ENCODE results near the gene CENPT. TPM values are rescaled to one million over a fixed set of nuclear protein-coding genes. Genes with fewer than 3 reads are reported as not detected.
A peak's percentile ranks its signal among the peaks of the same experiment; 100 is the strongest.

Gene CENPT
- total and polyA plus RNA-seq, 9 donors = 18.4 to 57.4 (median 42.0) TPM

- DNase-seq = no peak
- 91 to 99% (median 96%) methylated on average over 19 of the region's 19 CpGs for WGBS, 3 donors
- TF ChIP-seq CTCF (IDR thresholded peaks at IDR 0.05) (no peak), EP300 (IDR thresholded peaks at IDR 0.05) (no peak), POLR2A (IDR thresholded peaks at IDR 0.05) (no peak)
- H3K36me3 ChIP-seq = no peaks in the 10 kb centered on the region
- no peaks in the 10 kb centered on the region for H3K9me3 ChIP-seq
- H3K27me3 ChIP-seq = no peaks in the 10 kb centered on the region
- H3K4me1 ChIP-seq (ENCODE audit: insufficient read depth) = peaks cover 6% of the 10 kb centered on the region
- no peak overlapping the region for H3K4me3 ChIP-seq
- no peak overlapping the region for H3K27ac ChIP-seq
- intact Hi-C loops (cut with DNase I) = no loop called here
These were observed 38.5 kb upstream of the CENPT start for GRCh38 chr16:67885976-67886375.

- TF ChIP-seq POLR2A (IDR thresholded peaks at IDR 0.05) = no peak
- TF ChIP-seq CTCF (IDR thresholded peaks at IDR 0.05) = no peak
- TF ChIP-seq EP300 (IDR thresholded peaks at IDR 0.05) = no peak
- Histone ChIP-seq H3K4me1 (ENCODE audit: insufficient read depth) (peaks cover 6% of the 10 kb centered on the region), H3K27me3 (no peaks in the 10 kb centered on the region), H3K4me3 (no peak overlapping the region), H3K27ac (peak overlapping the region in 1 of 2 donors; percentile 46), H3K36me3 (no peaks in the 10 kb centered on the region), H3K9me3 (no peaks in the 10 kb centered on the region)
- WGBS, 3 donors = 90 to 100% (median 91%) methylated on average over 12 of the region's 12 CpGs
- intact Hi-C loops (cut with DNase I) = no loop called here
- DNase-seq = no peak
These were observed 38.1 kb upstream of the CENPT start for GRCh38 chr16:67885545-67885944.

GRCh38 chr16:67884684-67885083 lies 37.2 kb upstream of the CENPT start, which contains the start of gene NRN1L:
Gene NRN1L, plus strand, starts transcription at chr16:67884885. Its CDS starts 19 bp downstream, at chr16:67884904.
- Histone ChIP-seq H3K9me3 (no peaks in the 10 kb centered on the region), H3K4me1 (ENCODE audit: insufficient read depth) (peaks cover 6% of the 10 kb centered on the region), H3K27me3 (no peaks in the 10 kb centered on the region), H3K36me3 (no peaks in the 10 kb centered on the region), H3K27ac (peak within 1 kb of the TSS; percentile 46 to 58), H3K4me3 (no peak within 1 kb of the TSS)
- intact Hi-C loops (cut with DNase I) = loop anchor here in 3 of 4 donors (5.0 kb wide), 1 partner anchor 43 kb away; no protein-coding TSS in a partner anchor
- peak; percentile 96 to 97 (median 96) for DNase-seq
- 2 to 12% (median 7%) methylated on average over 16 to 22 of the region's 22 CpGs for WGBS, 3 donors
- no peak for TF ChIP-seq CTCF (IDR thresholded peaks at IDR 0.05)
- no peak for TF ChIP-seq POLR2A (IDR thresholded peaks at IDR 0.05)
- TF ChIP-seq EP300 (IDR thresholded peaks at IDR 0.05) = no peak

GRCh38 chr16:67883872-67884261 lies 36.4 kb upstream of the CENPT start:
- WGBS, 3 donors = 53 to 63% (median 53%) methylated on average over 11 of the region's 11 CpGs
- TF ChIP-seq EP300 (IDR thresholded peaks at IDR 0.05) (no peak), CTCF (IDR thresholded peaks at IDR 0.05) (peak; percentile 70 to 76 (median 74))
- Histone ChIP-seq H3K9me3 (no peaks in the 10 kb centered on the region), H3K4me3 (no peak overlapping the region), H3K27ac (peak overlapping the region in 1 of 2 donors; percentile 11), H3K27me3 (no peaks in the 10 kb centered on the region), H3K36me3 (no peaks in the 10 kb centered on the region), H3K4me1 (ENCODE audit: insufficient read depth) (peaks cover 6% of the 10 kb centered on the region)
- peak; percentile 49 to 76 (median 71) for DNase-seq
- intact Hi-C loops (cut with DNase I) = loop anchor here in 3 of 4 donors (5.0 kb wide), 1 partner anchor 43 kb away; no protein-coding TSS in a partner anchor

Data from ovary (tissue), 9 donors.